ENCODE data around the gene NOS1AP.

DNA sequence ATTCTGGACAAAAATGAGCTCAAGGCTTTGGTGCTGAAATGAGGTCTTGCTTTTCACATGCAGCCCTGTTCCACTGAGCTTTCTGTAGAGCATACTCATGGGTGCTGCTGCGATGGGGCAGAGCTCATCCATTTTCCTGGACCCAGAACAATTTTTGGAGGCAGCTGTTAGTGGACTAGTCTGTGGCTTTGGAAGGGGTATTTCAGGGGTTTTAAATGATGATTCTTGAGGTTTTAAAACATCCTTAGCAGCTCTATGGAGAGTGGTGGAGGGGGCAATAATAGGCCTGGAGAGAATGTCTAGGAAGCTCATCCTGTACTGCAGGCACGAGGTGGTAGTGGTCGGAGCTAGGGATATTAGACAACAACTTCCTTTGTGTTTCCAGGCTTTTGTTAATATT, 16.5 kb downstream of the NOS1AP start:
- TF ChIP-seq, protein P1, sequence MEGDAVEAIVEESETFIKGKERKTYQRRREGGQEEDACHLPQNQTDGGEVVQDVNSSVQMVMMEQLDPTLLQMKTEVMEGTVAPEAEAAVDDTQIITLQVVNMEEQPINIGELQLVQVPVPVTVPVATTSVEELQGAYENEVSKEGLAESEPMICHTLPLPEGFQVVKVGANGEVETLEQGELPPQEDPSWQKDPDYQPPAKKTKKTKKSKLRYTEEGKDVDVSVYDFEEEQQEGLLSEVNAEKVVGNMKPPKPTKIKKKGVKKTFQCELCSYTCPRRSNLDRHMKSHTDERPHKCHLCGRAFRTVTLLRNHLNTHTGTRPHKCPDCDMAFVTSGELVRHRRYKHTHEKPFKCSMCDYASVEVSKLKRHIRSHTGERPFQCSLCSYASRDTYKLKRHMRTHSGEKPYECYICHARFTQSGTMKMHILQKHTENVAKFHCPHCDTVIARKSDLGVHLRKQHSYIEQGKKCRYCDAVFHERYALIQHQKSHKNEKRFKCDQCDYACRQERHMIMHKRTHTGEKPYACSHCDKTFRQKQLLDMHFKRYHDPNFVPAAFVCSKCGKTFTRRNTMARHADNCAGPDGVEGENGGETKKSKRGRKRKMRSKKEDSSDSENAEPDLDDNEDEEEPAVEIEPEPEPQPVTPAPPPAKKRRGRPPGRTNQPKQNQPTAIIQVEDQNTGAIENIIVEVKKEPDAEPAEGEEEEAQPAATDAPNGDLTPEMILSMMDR (conservative IDR thresholded peaks at IDR 0.05; ENCODE audit: low read depth in 2 of 2): no peak
- TF ChIP-seq CREB1 (CRISPR knock-in tag; IDR thresholded peaks at IDR 0.05; ENCODE audit: low read depth) (no peak), POLR2AphosphoS5 (IDR thresholded peaks at IDR 0.05; ENCODE audit: low read depth) (no peak), EZH2 (IDR thresholded peaks at IDR 0.05; ENCODE audit: low read depth, unreplicated experiment) (no peak), EZH2phosphoT487 (IDR thresholded peaks at IDR 0.05; ENCODE audit: unreplicated experiment) (no peak), NANOG (IDR thresholded peaks at IDR 0.05; ENCODE audit: borderline replicate concordance) (no peak), ZNF331 (CRISPR knock-in tag; IDR thresholded peaks at IDR 0.05; ENCODE audit: low read depth) (no peak)
- TF ChIP-seq, protein P2, sequence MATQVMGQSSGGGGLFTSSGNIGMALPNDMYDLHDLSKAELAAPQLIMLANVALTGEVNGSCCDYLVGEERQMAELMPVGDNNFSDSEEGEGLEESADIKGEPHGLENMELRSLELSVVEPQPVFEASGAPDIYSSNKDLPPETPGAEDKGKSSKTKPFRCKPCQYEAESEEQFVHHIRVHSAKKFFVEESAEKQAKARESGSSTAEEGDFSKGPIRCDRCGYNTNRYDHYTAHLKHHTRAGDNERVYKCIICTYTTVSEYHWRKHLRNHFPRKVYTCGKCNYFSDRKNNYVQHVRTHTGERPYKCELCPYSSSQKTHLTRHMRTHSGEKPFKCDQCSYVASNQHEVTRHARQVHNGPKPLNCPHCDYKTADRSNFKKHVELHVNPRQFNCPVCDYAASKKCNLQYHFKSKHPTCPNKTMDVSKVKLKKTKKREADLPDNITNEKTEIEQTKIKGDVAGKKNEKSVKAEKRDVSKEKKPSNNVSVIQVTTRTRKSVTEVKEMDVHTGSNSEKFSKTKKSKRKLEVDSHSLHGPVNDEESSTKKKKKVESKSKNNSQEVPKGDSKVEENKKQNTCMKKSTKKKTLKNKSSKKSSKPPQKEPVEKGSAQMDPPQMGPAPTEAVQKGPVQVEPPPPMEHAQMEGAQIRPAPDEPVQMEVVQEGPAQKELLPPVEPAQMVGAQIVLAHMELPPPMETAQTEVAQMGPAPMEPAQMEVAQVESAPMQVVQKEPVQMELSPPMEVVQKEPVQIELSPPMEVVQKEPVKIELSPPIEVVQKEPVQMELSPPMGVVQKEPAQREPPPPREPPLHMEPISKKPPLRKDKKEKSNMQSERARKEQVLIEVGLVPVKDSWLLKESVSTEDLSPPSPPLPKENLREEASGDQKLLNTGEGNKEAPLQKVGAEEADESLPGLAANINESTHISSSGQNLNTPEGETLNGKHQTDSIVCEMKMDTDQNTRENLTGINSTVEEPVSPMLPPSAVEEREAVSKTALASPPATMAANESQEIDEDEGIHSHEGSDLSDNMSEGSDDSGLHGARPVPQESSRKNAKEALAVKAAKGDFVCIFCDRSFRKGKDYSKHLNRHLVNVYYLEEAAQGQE (IDR thresholded peaks at IDR 0.05; ENCODE audit: unreplicated experiment): no peak
